Right kidney (tissue), 9 donors: ENCODE data around the gene TNPO1.
"Not testable (repeated sequence)": the region's sequence is repeated elsewhere in the genome, so short reads cannot be mapped to it uniquely, and the experiment has no call there.

Experiments used
- DNase-seq: peaks from one replicate; pipeline ENCODE4 v3.0.0-alpha.2; 2016
- long read RNA-seq, 8 donors: transcript quantifications; one replicate each; lab custom pipeline, GENCODE V29; 2026

TNPO1 gene
- long read RNA-seq, donor 1, full-length matches to known transcripts = 7 of 7 reads
- long read RNA-seq, donor 1, partial matches to known transcripts = 0 of 7 reads
- long read RNA-seq, donor 1, other reads (novel, unspliced or antisense) = 0 of 7 reads
- long read RNA-seq, donor 2, full-length matches to known transcripts = 4 of 4 reads
- long read RNA-seq, donor 2, partial matches to known transcripts = 0 of 4 reads
- long read RNA-seq, donor 2, other reads (novel, unspliced or antisense) = 0 of 4 reads
- long read RNA-seq, donor 3, full-length matches to known transcripts = 3 of 3 reads
- long read RNA-seq, donor 3, partial matches to known transcripts = 0 of 3 reads
- long read RNA-seq, donor 3, other reads (novel, unspliced or antisense) = 0 of 3 reads
- long read RNA-seq, donor 4, full-length matches to known transcripts = 5 of 5 reads
- long read RNA-seq, donor 4, partial matches to known transcripts = 0 of 5 reads
- long read RNA-seq, donor 4, other reads (novel, unspliced or antisense) = 0 of 5 reads
- long read RNA-seq, donor 5, full-length matches to known transcripts = 7 of 19 reads
- long read RNA-seq, donor 5, partial matches to known transcripts = 12 of 19 reads
- long read RNA-seq, donor 5, other reads (novel, unspliced or antisense) = 0 of 19 reads
- long read RNA-seq, donor 6, full-length matches to known transcripts = 3 of 3 reads
- long read RNA-seq, donor 6, partial matches to known transcripts = 0 of 3 reads
- long read RNA-seq, donor 6, other reads (novel, unspliced or antisense) = 0 of 3 reads
- long read RNA-seq, donor 7, full-length matches to known transcripts = 11 of 11 reads
- long read RNA-seq, donor 7, partial matches to known transcripts = 0 of 11 reads
- long read RNA-seq, donor 7, other reads (novel, unspliced or antisense) = 0 of 11 reads
- long read RNA-seq, donor 8, full-length matches to known transcripts = 10 of 10 reads
- long read RNA-seq, donor 8, partial matches to known transcripts = 0 of 10 reads
- long read RNA-seq, donor 8, other reads (novel, unspliced or antisense) = 0 of 10 reads

- peak; percentile 99 for DNase-seq
These were observed at the start of gene TNPO1 for GRCh38 chr5:72816284-72817075. TSS of gene TNPO1 (plus strand) at chr5:72816661. CDS start at chr5:72816738, 77 bp downstream.

- DNase-seq = no peak
These were observed 49.0 kb upstream of the TNPO1 start for GRCh38 chr5:72767289-72768010.

- DNase-seq = no peak
These were observed 46.2 kb upstream of the TNPO1 start for GRCh38 chr5:72770266-72770665.

GRCh38 chr5:72776684-72777083 is 39.8 kb upstream of the TNPO1 start:
- no peak for DNase-seq

GRCh38 chr5:72779520-72779919 is 36.9 kb upstream of the TNPO1 start:
- DNase-seq = no peak

- no peak for DNase-seq
These were observed 33.1 kb upstream of the TNPO1 start for GRCh38 chr5:72783354-72783753.

GRCh38 chr5:72784129-72784528 is 32.3 kb upstream of the TNPO1 start:
- DNase-seq = no peak

- DNase-seq = no peak
These were observed 30.7 kb upstream of the TNPO1 start for GRCh38 chr5:72785801-72786200.

GRCh38 chr5:72786676-72787075 is 29.8 kb upstream of the TNPO1 start:
- no peak for DNase-seq

GRCh38 chr5:72788866-72789505 is 27.5 kb upstream of the TNPO1 start:
- no peak for DNase-seq

- no peak for DNase-seq
These were observed 26.3 kb upstream of the TNPO1 start for GRCh38 chr5:72790186-72790585.

- not testable (repeated sequence) for DNase-seq
These were observed 23.8 kb upstream of the TNPO1 start for GRCh38 chr5:72792662-72793061.

GRCh38 chr5:72796001-72796400 is 20.5 kb upstream of the TNPO1 start:
- no peak for DNase-seq

- no peak for DNase-seq
These were observed 16.7 kb upstream of the TNPO1 start for GRCh38 chr5:72799721-72800120.

GRCh38 chr5:72808637-72809036 is 7.8 kb upstream of the TNPO1 start:
- not testable (repeated sequence) for DNase-seq

GRCh38 chr5:72811849-72812248 is 4.6 kb upstream of the TNPO1 start:
- DNase-seq = no peak

GRCh38 chr5:72812488-72812887 is 4.0 kb upstream of the TNPO1 start:
- DNase-seq = no peak

- no peak for DNase-seq
These were observed 2.4 kb upstream of the TNPO1 start for GRCh38 chr5:72814104-72814503.

- no peak for DNase-seq
These were observed 1.6 kb upstream of the TNPO1 start for GRCh38 chr5:72814864-72815263.

- DNase-seq = no peak
These were observed 729 bp upstream of the TNPO1 start for GRCh38 chr5:72815580-72816283.
